Ascending aorta (tissue), 2 donors: ENCODE measurements around the gene PLAC1. TPM values are rescaled to one million over a fixed set of nuclear protein-coding genes. Genes with fewer than 3 reads are reported as not detected.
A peak's percentile ranks its signal among the peaks of the same experiment; 100 is the strongest.

Source experiments
- DNase-seq, 2 donors: peaks; one replicate each; pipeline ENCODE4 v3.0.0-alpha.2; 2019; ENCODE audit warnings: low spot score in 2 of 2
- H3K27ac ChIP-seq, 2 donors: fragments of 200-600 bp; sonication (generic); one replicate each; pipeline ENCODE4 v1.5.1; 2016 to 2017; ENCODE audit warnings: mild to moderate bottlenecking in 1 of 2
- H3K27me3 ChIP-seq: fragments of 200-600 bp; sonication (generic); one replicate; pipeline ENCODE4 v1.5.1; 2017
- H3K36me3 ChIP-seq, 2 donors: fragments of 200-600 bp; sonication (generic); one replicate each; pipeline ENCODE4 v1.5.1; 2016
- H3K4me1 ChIP-seq, 2 donors: fragments of 200-600 bp; sonication (generic); one replicate each; pipeline ENCODE4 v1.5.1; 2016 to 2017; ENCODE audit warnings: mild to moderate bottlenecking in 1 of 2
- H3K4me3 ChIP-seq, 2 donors: fragments of 200-600 bp; sonication (generic); one replicate each; pipeline ENCODE4 v1.5.1; 2016 to 2017; ENCODE audit warnings: mild to moderate bottlenecking in 1 of 2
- H3K9me3 ChIP-seq, 2 donors: fragments of 200-600 bp; sonication (generic); one replicate each; pipeline ENCODE4 v1.5.1; 2016
- CTCF ChIP-seq, 3 experiments: fragments of 200-600 bp in 2 of 3; fragments of 450-650 bp in 1 of 3; sonication (generic) in 2 of 3; IDR thresholded peaks; one replicate each; pipeline ENCODE4 v1.5.1; 2016 to 2019; ENCODE audit warnings: antibody characterized with exemption in 3 of 3, mild to moderate bottlenecking in 1 of 3, moderate library complexity in 1 of 3
- intact Hi-C: fragments of 100-400 bp; cut with DNase I; formaldehyde crosslinking; loops from one replicate; pipeline ENCODE4 v1.15.1; 2023
- total RNA-seq: library from RNA; depleted of rRNA; stranded (reverse); fragments of >200 nt; gene quantifications from one replicate; pipeline ENCODE4 v1.1.0, GENCODE V29; 2016

The PLAC1 gene
- total RNA-seq, 1 donor from 2014 or later: not detected

GRCh38 chrX:134562002-134562401 is 96.3 kb downstream of the PLAC1 start:
- no peaks in the 10 kb centered on the region for H3K36me3 ChIP-seq
- TF ChIP-seq CTCF (IDR thresholded peaks at IDR 0.05): no peak
- no peaks in the 10 kb centered on the region for H3K27me3 ChIP-seq
- H3K9me3 ChIP-seq: no peaks in the 10 kb centered on the region
- H3K4me3 ChIP-seq: no peak overlapping the region
- intact Hi-C loops: no loop called here
- no peak overlapping the region for H3K27ac ChIP-seq
- H3K4me1 ChIP-seq: no peaks in the 10 kb centered on the region
- no peak for DNase-seq

GRCh38 chrX:134558133-134558532 is 100.1 kb downstream of the PLAC1 start:
- no peak for DNase-seq
- Histone ChIP-seq H3K4me1 (no peaks in the 10 kb centered on the region), H3K4me3 (no peak overlapping the region), H3K27me3 (no peaks in the 10 kb centered on the region), H3K9me3 (no peaks in the 10 kb centered on the region), H3K27ac (no peak overlapping the region), H3K36me3 (no peaks in the 10 kb centered on the region)
- intact Hi-C loops: no loop called here
- TF ChIP-seq CTCF (IDR thresholded peaks at IDR 0.05): no peak

- no peaks in the 10 kb centered on the region for H3K27me3 ChIP-seq
- H3K27ac ChIP-seq: no peak overlapping the region
- no peak for DNase-seq
- no peaks in the 10 kb centered on the region for H3K4me1 ChIP-seq
- intact Hi-C loops: no loop called here
- no peak overlapping the region for H3K4me3 ChIP-seq
- no peak for TF ChIP-seq CTCF (IDR thresholded peaks at IDR 0.05)
- no peaks in the 10 kb centered on the region for H3K9me3 ChIP-seq
- H3K36me3 ChIP-seq: no peaks in the 10 kb centered on the region
Measured at GRCh38 chrX:134554291-134554690, 104.0 kb downstream of the PLAC1 start.

- H3K4me1 ChIP-seq: no peaks in the 10 kb centered on the region
- TF ChIP-seq CTCF (IDR thresholded peaks at IDR 0.05): no peak
- H3K4me3 ChIP-seq: no peak overlapping the region
- no peaks in the 10 kb centered on the region for H3K27me3 ChIP-seq
- intact Hi-C loops: no loop called here
- no peaks in the 10 kb centered on the region for H3K9me3 ChIP-seq
- no peaks in the 10 kb centered on the region for H3K36me3 ChIP-seq
- H3K27ac ChIP-seq: no peak overlapping the region
- no peak for DNase-seq
Measured at GRCh38 chrX:134552351-134552750, 105.9 kb downstream of the PLAC1 start.

GRCh38 chrX:134551376-134552048 is 106.8 kb downstream of the PLAC1 start:
- Histone ChIP-seq H3K4me3 (peak overlapping the region; percentile 55 to 71), H3K27me3 (no peaks in the 10 kb centered on the region), H3K36me3 (no peaks in the 10 kb centered on the region), H3K27ac (no peak overlapping the region), H3K9me3 (no peaks in the 10 kb centered on the region), H3K4me1 (no peaks in the 10 kb centered on the region)
- DNase-seq: no peak
- no peak for TF ChIP-seq CTCF (IDR thresholded peaks at IDR 0.05)
- intact Hi-C loops: no loop called here
